Spleen (tissue), 7 donors: Measurements from ENCODE around the gene SHKBP1.

ENCODE experiments used
- CTCF ChIP-seq, 11 experiments: fragments of 200-600 bp in 7 of 11; fragments of 450-650 bp in 4 of 11; sonication (generic) in 4 of 11; IDR thresholded peaks in 8 of 11; conservative IDR thresholded peaks in 3 of 11; 1 replicate in 7 of 11; 2 replicates in 4 of 11; pipeline versions ENCODE4 v1.4.0 to v1.8.0; 2016 to 2021; ENCODE audit warnings: antibody characterized with exemption in 11 of 11, inconsistent platforms in 4 of 11, mild to moderate bottlenecking in 1 of 11
- POLR2A ChIP-seq, 3 donors: fragments of 450-650 bp; IDR thresholded peaks; one replicate each; pipeline ENCODE4 v1.5.1; 2017; ENCODE audit warnings: antibody characterized with exemption in 3 of 3, mild to moderate bottlenecking in 1 of 3
- donor health status: DM: no; HTN: no; CAD: no; lungs with moderate emphysema.
- donor health status: DM: no; HTN: no; CAD: no.
- donor health status: DM: no; HTN: no; CAD: no.

GRCh38 chr19:40529093-40529954, 47.3 kb upstream of the SHKBP1 start:
- peak; percentile 93 to 99 (median 97) for TF ChIP-seq CTCF (IDR thresholded peaks at IDR 0.05 in 8 of 11, conservative IDR thresholded peaks at IDR 0.05 in 3 of 11)
- TF ChIP-seq POLR2A (IDR thresholded peaks at IDR 0.05) = no peak
